Measurements from ENCODE around the gene C1orf232. TPM values are rescaled to one million over a fixed set of nuclear protein-coding genes. Genes with fewer than 3 reads are reported as not detected.

The C1orf232 gene
- total and polyA plus RNA-seq, 9 donors: not detected

DNA sequence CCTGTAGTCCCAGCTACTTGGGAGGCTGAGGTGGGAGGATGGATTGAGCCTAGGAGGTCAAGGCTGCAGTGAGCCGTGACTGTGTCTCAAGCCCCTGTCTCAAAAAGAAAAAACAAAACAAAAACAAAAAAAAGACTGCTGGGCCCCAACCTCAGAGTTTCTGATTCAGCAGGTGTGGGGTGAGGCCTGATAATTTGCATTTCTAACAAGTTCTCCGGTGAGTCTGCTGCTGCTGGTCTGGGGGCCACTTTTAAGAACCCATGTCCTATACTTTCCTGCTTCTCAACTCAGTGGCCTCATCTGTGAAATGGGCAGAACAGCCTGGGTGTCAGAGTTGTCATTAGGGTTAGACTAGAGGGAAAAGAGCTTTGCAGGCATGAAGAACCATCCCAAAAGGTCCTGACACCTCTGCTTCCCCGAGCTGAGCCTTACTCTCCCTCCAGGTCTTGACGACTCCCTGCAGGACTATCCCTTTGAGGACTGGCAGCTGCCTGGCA is 11.3 kb upstream of the C1orf232 start:
- Histone ChIP-seq H3K27me3 (no peaks in the 10 kb centered on the region), H3K9me3 (no peaks in the 10 kb centered on the region), H3K27ac (no peak overlapping the region), H3K36me3 (no peaks in the 10 kb centered on the region), H3K4me1 (ENCODE audit: insufficient read depth) (no peaks in the 10 kb centered on the region), H3K4me3 (no peak overlapping the region)
- intact Hi-C loops (cut with DNase I): no loop called here
- no peak for DNase-seq
- WGBS, 3 donors: 51 to 67% (median 54%) methylated on average over 4 of the region's 4 CpGs
- TF ChIP-seq EP300 (IDR thresholded peaks at IDR 0.05) (no peak), CTCF (IDR thresholded peaks at IDR 0.05) (no peak), POLR2A (IDR thresholded peaks at IDR 0.05) (no peak)

- intact Hi-C loops (cut with DNase I): no loop called here
- 57 to 62% (median 62%) methylated on average over 21 of the region's 21 CpGs for WGBS, 3 donors
- no peak for TF ChIP-seq EP300 (IDR thresholded peaks at IDR 0.05)
- no peak for TF ChIP-seq POLR2A (IDR thresholded peaks at IDR 0.05)
- TF ChIP-seq CTCF (IDR thresholded peaks at IDR 0.05): no peak
Measured at GRCh38 chr1:26177182-26177684, 8.5 kb upstream of the C1orf232 start, which contains the start of gene CNKSR1. Gene CNKSR1, plus strand, starts transcription at chr1:26177491. Its CDS starts 57 bp downstream, at chr1:26177548.

DNA sequence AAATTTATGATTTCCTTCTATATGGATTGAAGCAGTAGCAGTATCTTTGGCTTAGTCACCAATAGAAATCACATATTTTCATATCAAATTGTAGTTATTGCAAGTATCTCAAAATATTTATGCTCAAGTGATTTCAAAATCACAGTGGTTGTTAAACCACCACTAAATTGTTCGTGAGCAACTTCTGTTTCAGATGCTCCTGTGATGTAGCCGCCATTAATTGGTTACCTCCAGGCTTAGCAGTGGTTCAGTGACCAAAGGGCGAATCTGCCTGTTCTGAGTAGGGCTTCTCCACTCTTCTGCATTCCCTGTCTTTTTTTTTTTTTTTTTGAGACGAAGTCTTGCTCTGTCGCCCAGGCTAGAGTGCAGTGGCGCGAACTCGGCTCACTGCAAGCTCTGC is 6.6 kb upstream of the C1orf232 start:
- intact Hi-C loops (cut with DNase I): no loop called here
- peaks cover 4% of the 10 kb centered on the region for H3K4me1 ChIP-seq (ENCODE audit: insufficient read depth)

More at GRCh38 chr1:26177182-26177684, 8.5 kb upstream of the C1orf232 start, which contains the start of gene CNKSR1:
- no peaks in the 10 kb centered on the region for H3K36me3 ChIP-seq
- H3K27ac ChIP-seq: no peak within 1 kb of the TSS
- no peak within 1 kb of the TSS for H3K4me3 ChIP-seq
- no peaks in the 10 kb centered on the region for H3K9me3 ChIP-seq
- no peaks in the 10 kb centered on the region for H3K27me3 ChIP-seq
- H3K4me1 ChIP-seq (ENCODE audit: insufficient read depth): no peaks in the 10 kb centered on the region
- DNase-seq: no peak

More for the DNA sequence above, 6.6 kb upstream of the C1orf232 start:
- TF ChIP-seq EP300 (IDR thresholded peaks at IDR 0.05) (no peak), POLR2A (IDR thresholded peaks at IDR 0.05) (no peak), CTCF (IDR thresholded peaks at IDR 0.05) (no peak)
- Histone ChIP-seq H3K27me3 (no peaks in the 10 kb centered on the region), H3K4me3 (no peak overlapping the region), H3K36me3 (no peaks in the 10 kb centered on the region), H3K27ac (no peak overlapping the region), H3K9me3 (no peaks in the 10 kb centered on the region)
- 87 to 93% (median 91%) methylated on average over 8 of the region's 8 CpGs for WGBS, 3 donors
- DNase-seq: no peak

All from ovary (tissue), 9 donors.